GM12865 (cell line): Measurements from ENCODE around the gene TMEM203.
A peak's percentile ranks its signal among the peaks of the same experiment; 100 is the strongest.

Experiments
- DNase-seq: peaks from one replicate; pipeline ENCODE4 v3.0.0; 2010; ENCODE audit warnings: low read depth
- H3K4me3 ChIP-seq: 2 replicates; pipeline ENCODE4 v1.5.1; 2011; ENCODE audit warnings: mild to moderate bottlenecking, low read depth, low read length, control low read depth
- CTCF ChIP-seq: IDR thresholded peaks from 2 replicates; pipeline ENCODE4 v1.5.1; 2011; ENCODE audit warnings: low read length, control low read depth, low read depth, inconsistent platforms; ENCODE audit not compliant: insufficient read depth; ENCODE audit errors: missing control alignments

Gene TMEM203

GRCh38 chr9:137167747-137168572 is 37.5 kb downstream of the TMEM203 start:
- H3K4me3 ChIP-seq, result peak overlapping the region; percentile 48
- no peak for TF ChIP-seq CTCF
- DNase-seq, result peak; percentile 59

- DNase-seq, result no peak
- no peak overlapping the region for H3K4me3 ChIP-seq
- no peak for TF ChIP-seq CTCF
Observed at GRCh38 chr9:137167277-137167746, 38.1 kb downstream of the TMEM203 start.

- no peak for DNase-seq
- no peak overlapping the region for H3K4me3 ChIP-seq
- TF ChIP-seq CTCF, result no peak
Observed at GRCh38 chr9:137166380-137167229, 38.8 kb downstream of the TMEM203 start.

- H3K4me3 ChIP-seq, result no peak overlapping the region
- DNase-seq, result no peak
- TF ChIP-seq CTCF, result no peak
Observed at GRCh38 chr9:137165250-137165836, 40.1 kb downstream of the TMEM203 start.

- DNase-seq, result no peak
- no peak overlapping the region for H3K4me3 ChIP-seq
- no peak for TF ChIP-seq CTCF
Observed at GRCh38 chr9:137164370-137165249, 40.8 kb downstream of the TMEM203 start.

GRCh38 chr9:137163805-137164204 is 41.6 kb downstream of the TMEM203 start:
- no peak for DNase-seq
- no peak overlapping the region for H3K4me3 ChIP-seq
- TF ChIP-seq CTCF, result no peak
